Astrocyte (in vitro differentiated cells and primary cell): ENCODE measurements around the gene VWA1. TPM values are rescaled to one million over a fixed set of nuclear protein-coding genes. Genes with fewer than 3 reads are reported as not detected.

ENCODE experiments used
- DNase-seq: peaks from one replicate; pipeline ENCODE4 v3.0.0-alpha.2; 2010; ENCODE audit warnings: low read depth
- FAIRE-seq: peaks from 2 replicates; lab custom pipeline; 2011; peaks lifted over from hg19 to GRCh38; lab: Jason Lieb, UNC
- H2AFZ ChIP-seq: 2 replicates; pipeline ENCODE4 v1.6.0; 2012; ENCODE audit warnings: low read depth, low read length, inconsistent platforms
- H3K27ac ChIP-seq: 2 replicates; pipeline ENCODE4 v1.5.1; 2011; ENCODE audit warnings: low read depth, low read length, inconsistent platforms
- H3K27me3 ChIP-seq: 2 replicates; pipeline ENCODE4 v1.6.0; 2011; ENCODE audit warnings: low read length, inconsistent platforms; ENCODE audit not compliant: insufficient read depth
- H3K36me3 ChIP-seq: 2 replicates; pipeline ENCODE4 v1.5.1; 2011; ENCODE audit warnings: low read length, inconsistent platforms; ENCODE audit not compliant: insufficient read depth
- H3K4me1 ChIP-seq: 2 replicates; pipeline ENCODE4 v1.5.1; 2011; ENCODE audit warnings: low read length, inconsistent platforms; ENCODE audit not compliant: insufficient read depth
- H3K4me2 ChIP-seq: 2 replicates; pipeline ENCODE4 v1.6.0; 2012; ENCODE audit warnings: low read length, inconsistent platforms
- H3K4me3 ChIP-seq: 2 replicates; pipeline ENCODE4 v1.5.1; 2011; ENCODE audit warnings: low read depth, mild to moderate bottlenecking, low read length, inconsistent platforms; ENCODE audit not compliant: insufficient read depth
- H3K79me2 ChIP-seq: 2 replicates; pipeline ENCODE4 v1.6.0; 2012; ENCODE audit warnings: mild to moderate bottlenecking, low read length, inconsistent platforms; ENCODE audit not compliant: insufficient read depth
- H3K9ac ChIP-seq: 2 replicates; pipeline ENCODE4 v1.6.0; 2012; ENCODE audit warnings: mild to moderate bottlenecking, low read length, inconsistent platforms
- H3K9me3 ChIP-seq: 2 replicates; pipeline ENCODE4 v1.5.1; 2012; ENCODE audit warnings: low read depth, mild to moderate bottlenecking, low read length, inconsistent platforms; ENCODE audit not compliant: insufficient read depth
- H4K20me1 ChIP-seq: 2 replicates; pipeline ENCODE4 v1.6.0; 2012; ENCODE audit warnings: low read length, inconsistent platforms; ENCODE audit not compliant: insufficient read depth
- H3K27ac Mint-ChIP-seq: one replicate; pipeline ENCODE4 v1.8.0; 2021; ENCODE audit warnings: mild to moderate bottlenecking, mixed read lengths; ENCODE audit not compliant: unreplicated experiment
- H3K27me3 Mint-ChIP-seq: one replicate; pipeline ENCODE4 v1.8.0; 2021; ENCODE audit warnings: low read depth, mixed read lengths; ENCODE audit not compliant: unreplicated experiment
- H3K36me3 Mint-ChIP-seq: one replicate; pipeline ENCODE4 v1.8.0; 2021; ENCODE audit warnings: low read depth, mixed read lengths; ENCODE audit not compliant: unreplicated experiment
- H3K4me1 Mint-ChIP-seq: one replicate; pipeline ENCODE4 v1.8.0; 2021; ENCODE audit warnings: low read depth, mixed read lengths; ENCODE audit not compliant: unreplicated experiment
- H3K4me3 Mint-ChIP-seq: one replicate; pipeline ENCODE4 v1.8.0; 2021; ENCODE audit warnings: mild to moderate bottlenecking, moderate library complexity, mixed read lengths; ENCODE audit not compliant: unreplicated experiment
- H3K9me3 Mint-ChIP-seq: one replicate; pipeline ENCODE4 v1.8.0; 2021; ENCODE audit warnings: mild to moderate bottlenecking, mixed read lengths; ENCODE audit not compliant: unreplicated experiment
- EZH2 ChIP-seq: IDR thresholded peaks from 2 replicates; pipeline ENCODE4 v1.6.1; 2012; ENCODE audit warnings: mild to moderate bottlenecking, low read length, inconsistent platforms; ENCODE audit not compliant: insufficient read depth
- total RNA-seq: library from RNA; stranded (reverse); gene quantifications from 2 replicates; pipeline ENCODE4 v1.2.1, GENCODE V29; 2021
- TF ChIP-seq, protein P1 (sequence below): IDR thresholded peaks from 2 replicates; pipeline ENCODE4 v1.5.1; 2011; ENCODE audit warnings: low read depth, mild to moderate bottlenecking, inconsistent platforms, low read length, moderate library complexity; ENCODE audit not compliant: insufficient read depth

Gene VWA1
- total RNA-seq, 1 donor from 2014 or later = 60.4 TPM

DNA sequence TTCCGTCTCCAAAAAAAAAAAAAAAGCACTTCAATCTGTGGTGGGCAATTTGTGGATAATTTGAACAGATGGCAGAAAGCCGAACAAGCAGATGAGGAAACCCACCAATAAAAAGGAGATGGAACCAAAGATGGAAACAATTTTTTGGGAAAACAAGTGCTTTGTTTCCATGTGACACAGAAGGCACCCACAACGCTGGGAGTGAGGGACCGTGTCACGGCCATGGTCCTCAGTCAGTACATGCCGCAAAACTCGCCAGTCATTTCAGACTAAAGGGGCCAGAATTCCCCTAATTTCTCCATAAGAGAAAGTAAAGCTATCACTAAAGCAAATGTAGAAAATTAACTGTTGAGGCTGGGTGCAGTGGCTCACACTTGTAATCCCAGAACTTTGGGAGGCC, 41.4 kb upstream of the VWA1 start:
- FAIRE-seq (no peak), DNase-seq (no peak)
- Histone ChIP-seq H3K36me3 (peaks cover 63% of the 10 kb centered on the region), H4K20me1 (peaks cover 67% of the 10 kb centered on the region), H3K9ac (no peak overlapping the region), H2AFZ (no peak overlapping the region), H3K27me3 (no peaks in the 10 kb centered on the region), H3K4me3 (no peak overlapping the region), H3K9me3 (no peaks in the 10 kb centered on the region), H3K4me1 (peaks cover 12% of the 10 kb centered on the region), H3K27ac (no peak overlapping the region), H3K79me2 (peaks cover 86% of the 10 kb centered on the region), H3K4me2 (no peak overlapping the region)
- H3K36me3 Mint-ChIP-seq = peaks cover 24% of the 10 kb centered on the region
- no peak overlapping the region for H3K4me3 Mint-ChIP-seq
- peaks cover 12% of the 10 kb centered on the region for H3K4me1 Mint-ChIP-seq
- no peak overlapping the region for H3K27ac Mint-ChIP-seq
- TF ChIP-seq, protein P1, sequence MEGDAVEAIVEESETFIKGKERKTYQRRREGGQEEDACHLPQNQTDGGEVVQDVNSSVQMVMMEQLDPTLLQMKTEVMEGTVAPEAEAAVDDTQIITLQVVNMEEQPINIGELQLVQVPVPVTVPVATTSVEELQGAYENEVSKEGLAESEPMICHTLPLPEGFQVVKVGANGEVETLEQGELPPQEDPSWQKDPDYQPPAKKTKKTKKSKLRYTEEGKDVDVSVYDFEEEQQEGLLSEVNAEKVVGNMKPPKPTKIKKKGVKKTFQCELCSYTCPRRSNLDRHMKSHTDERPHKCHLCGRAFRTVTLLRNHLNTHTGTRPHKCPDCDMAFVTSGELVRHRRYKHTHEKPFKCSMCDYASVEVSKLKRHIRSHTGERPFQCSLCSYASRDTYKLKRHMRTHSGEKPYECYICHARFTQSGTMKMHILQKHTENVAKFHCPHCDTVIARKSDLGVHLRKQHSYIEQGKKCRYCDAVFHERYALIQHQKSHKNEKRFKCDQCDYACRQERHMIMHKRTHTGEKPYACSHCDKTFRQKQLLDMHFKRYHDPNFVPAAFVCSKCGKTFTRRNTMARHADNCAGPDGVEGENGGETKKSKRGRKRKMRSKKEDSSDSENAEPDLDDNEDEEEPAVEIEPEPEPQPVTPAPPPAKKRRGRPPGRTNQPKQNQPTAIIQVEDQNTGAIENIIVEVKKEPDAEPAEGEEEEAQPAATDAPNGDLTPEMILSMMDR = no peak
- no peak for TF ChIP-seq EZH2
- no peaks in the 10 kb centered on the region for H3K27me3 Mint-ChIP-seq
- no peaks in the 10 kb centered on the region for H3K9me3 Mint-ChIP-seq

DNA sequence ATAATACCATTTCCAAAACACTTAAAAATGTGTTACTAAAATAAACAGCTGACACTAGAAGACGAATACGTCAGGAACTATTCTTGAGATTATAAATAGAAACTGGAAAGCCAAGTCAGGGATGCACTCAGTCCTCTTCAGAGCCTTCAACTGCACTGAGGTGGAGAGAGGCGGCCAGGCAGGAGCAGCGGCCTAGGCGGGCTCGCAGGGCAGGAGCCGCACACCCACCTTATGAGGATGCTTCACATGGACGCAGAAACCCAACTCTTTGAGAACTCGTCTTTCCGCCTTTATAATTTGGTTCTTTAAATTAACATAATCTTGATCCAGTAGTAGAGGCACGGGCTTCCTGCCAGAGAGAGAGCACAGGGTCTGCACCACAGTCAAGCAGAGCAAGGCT, 40.3 kb upstream of the VWA1 start:
- Histone ChIP-seq H3K9ac (no peak overlapping the region), H3K27me3 (no peaks in the 10 kb centered on the region), H3K27ac (no peak overlapping the region), H3K36me3 (peaks cover 55% of the 10 kb centered on the region), H3K4me3 (no peak overlapping the region), H4K20me1 (peaks cover 67% of the 10 kb centered on the region), H2AFZ (no peak overlapping the region), H3K9me3 (no peaks in the 10 kb centered on the region), H3K79me2 (peaks cover 90% of the 10 kb centered on the region), H3K4me2 (no peak overlapping the region), H3K4me1 (peaks cover 17% of the 10 kb centered on the region)
- DNase-seq = no peak
- peaks cover 14% of the 10 kb centered on the region for H3K4me1 Mint-ChIP-seq
- FAIRE-seq = no peak
- H3K27me3 Mint-ChIP-seq = no peaks in the 10 kb centered on the region
- peak overlapping the region; percentile 75 for H3K27ac Mint-ChIP-seq
- peaks cover 20% of the 10 kb centered on the region for H3K36me3 Mint-ChIP-seq
- peak overlapping the region; percentile 30 for H3K4me3 Mint-ChIP-seq
- no peak for TF ChIP-seq EZH2
- TF ChIP-seq, protein P1 = no peak
- no peaks in the 10 kb centered on the region for H3K9me3 Mint-ChIP-seq

DNA sequence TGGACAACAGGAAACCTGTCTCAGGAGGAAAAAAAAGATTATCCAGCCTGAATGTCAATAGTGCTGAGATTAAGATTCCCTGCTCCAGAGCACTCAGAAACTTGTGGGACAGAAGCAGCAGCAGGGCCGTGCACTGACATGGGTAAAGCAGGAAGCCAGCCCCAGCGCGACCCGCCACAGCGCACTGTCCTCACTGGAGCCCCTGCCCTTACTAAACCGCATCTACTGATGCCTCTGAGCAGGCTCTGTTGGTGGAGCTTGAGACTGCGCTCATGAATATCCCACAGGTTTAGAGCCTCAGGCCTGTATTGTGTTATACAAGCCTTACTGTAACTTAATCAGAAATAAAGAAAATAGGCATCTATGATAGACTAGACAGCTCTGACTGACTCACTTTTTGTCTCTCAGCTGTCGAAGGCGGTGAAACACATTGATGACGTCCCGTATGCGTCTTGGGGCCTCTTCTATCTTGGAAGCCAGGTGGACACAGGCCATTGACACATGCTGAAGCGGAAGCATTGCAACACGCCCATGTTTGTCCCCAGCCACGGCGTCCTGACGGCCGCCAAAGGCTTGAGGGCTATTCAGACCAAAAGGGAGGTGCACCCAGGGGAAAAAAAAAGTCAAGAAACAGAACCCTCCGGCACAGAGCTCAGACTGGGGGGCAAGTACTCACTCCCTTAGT, 37.5 kb upstream of the VWA1 start:
- no peaks in the 10 kb centered on the region for H3K27me3 ChIP-seq
- peak overlapping the region; percentile 95 for H3K9ac ChIP-seq
- peaks cover 36% of the 10 kb centered on the region for H3K36me3 ChIP-seq
- peak; percentile 28 for DNase-seq
- Mint-ChIP-seq H3K36me3 (peaks cover 24% of the 10 kb centered on the region), H3K9me3 (no peaks in the 10 kb centered on the region), H3K4me3 (peak overlapping the region; percentile 99), H3K4me1 (peaks cover 36% of the 10 kb centered on the region), H3K27me3 (no peaks in the 10 kb centered on the region), H3K27ac (peak overlapping the region; percentile 96)
- no peak for TF ChIP-seq EZH2
- TF ChIP-seq, protein P1 = no peak
- H3K79me2 ChIP-seq = peaks cover 91% of the 10 kb centered on the region
- peak overlapping the region; percentile 99 for H3K4me2 ChIP-seq
- peaks cover 32% of the 10 kb centered on the region for H3K4me1 ChIP-seq
- peak overlapping the region; percentile 90 for H3K4me3 ChIP-seq
- H4K20me1 ChIP-seq = peaks cover 64% of the 10 kb centered on the region
- H3K9me3 ChIP-seq = no peaks in the 10 kb centered on the region
- FAIRE-seq = no peak
- no peak overlapping the region for H2AFZ ChIP-seq
- H3K27ac ChIP-seq = peak overlapping the region; percentile 78
